GM18861 (cell line): ENCODE measurements around the gene FBN3.
"Not testable (repeated sequence)": the region's sequence is repeated elsewhere in the genome, so short reads cannot be mapped to it uniquely, and the experiment has no call there.

Experiments used
- ATAC-seq: cut with Tn5 transposase; IDR thresholded peaks from one replicate; pipeline ENCODE4 v1.9.1; 2021; ENCODE audit not compliant: unreplicated experiment

FBN3 gene

GRCh38 chr19:8120636-8121480 lies 28.5 kb downstream of the FBN3 start:
- ATAC-seq = no peak

DNA sequence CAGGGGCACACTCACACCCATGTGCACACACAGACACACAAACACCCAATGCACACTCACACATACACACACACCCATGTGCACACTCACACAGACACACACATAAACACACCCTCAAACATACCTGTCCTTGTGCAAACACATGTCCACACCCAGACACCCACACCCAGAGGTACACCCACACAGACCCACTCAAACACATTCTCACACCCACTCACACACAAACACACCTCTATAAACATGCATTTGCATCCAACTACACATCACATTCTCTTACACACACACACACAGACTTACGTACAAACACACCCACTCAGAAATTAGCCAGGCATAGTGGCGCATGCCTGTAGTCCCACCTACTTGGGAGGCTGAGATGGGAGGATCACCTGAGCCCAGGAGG lies 31.4 kb downstream of the FBN3 start:
- no peak for ATAC-seq

DNA sequence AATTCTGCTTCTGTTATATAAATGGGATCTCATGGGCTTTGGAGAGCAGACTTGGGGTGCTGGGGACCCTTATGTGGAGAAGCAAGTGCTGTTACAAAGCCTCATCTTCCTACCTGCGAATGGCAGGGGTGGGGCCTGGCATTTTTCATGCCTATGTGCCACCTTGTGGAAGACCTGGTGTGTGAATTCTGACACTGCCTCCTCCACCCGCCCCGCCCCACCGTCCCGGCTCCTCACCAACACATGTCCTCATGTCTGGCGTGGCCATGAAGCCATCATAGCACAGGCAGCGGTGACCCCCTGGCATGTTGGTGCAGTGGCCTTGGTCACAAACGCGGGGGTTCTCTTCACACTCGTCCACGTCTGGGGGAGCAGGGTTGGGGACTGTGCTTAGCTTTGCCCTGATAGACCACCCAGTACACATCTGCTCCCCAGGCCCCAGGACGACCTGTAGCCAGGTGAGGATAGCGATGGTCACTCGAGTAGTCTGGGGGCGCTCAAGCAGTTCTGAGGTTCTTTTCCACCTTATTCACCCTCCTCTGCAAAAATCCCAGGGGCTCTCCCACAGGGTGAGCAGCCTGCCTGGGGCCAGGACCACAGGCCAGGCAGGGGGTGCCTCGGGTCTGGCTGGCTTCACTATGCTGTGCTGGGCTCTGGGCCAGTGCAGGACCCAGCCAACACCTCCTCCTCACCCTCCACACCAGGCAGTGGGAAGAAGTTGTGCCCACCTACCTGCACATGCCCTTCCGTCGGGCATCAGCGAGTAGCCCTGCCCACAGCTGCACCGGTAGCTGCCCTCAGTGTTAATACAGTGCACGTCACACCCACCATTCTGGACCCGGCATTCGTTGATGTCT lies 32.7 kb downstream of the FBN3 start:
- ATAC-seq = no peak

DNA sequence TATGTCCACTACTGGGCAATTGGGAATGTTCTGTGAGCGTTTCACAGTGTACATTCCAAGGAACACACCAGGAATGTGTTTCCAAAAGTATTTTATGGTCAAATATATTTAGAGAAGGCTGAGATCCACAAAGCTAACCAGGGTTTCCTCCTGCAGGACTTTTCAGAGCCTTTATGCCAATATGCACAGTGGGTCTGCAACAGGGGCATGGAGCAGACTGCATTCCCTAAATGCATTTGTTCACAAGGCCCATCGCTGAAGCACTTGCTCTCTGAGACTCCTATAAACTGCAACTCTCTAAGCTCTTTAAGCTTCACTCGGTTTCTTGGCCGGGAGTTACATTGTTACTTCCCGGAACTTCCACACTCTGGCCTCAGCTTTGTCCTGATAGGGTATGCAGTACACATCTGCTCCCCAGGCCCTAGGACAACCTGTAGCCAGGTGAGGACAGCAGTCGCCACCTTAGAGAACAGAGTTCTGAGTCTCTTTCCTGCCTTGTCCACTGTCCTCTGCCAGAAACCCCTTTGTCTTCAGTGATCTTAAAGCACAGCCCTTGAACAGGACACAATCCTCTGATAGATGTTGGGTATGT lies 33.5 kb downstream of the FBN3 start:
- no peak for ATAC-seq

GRCh38 chr19:8113017-8113416 lies 36.4 kb downstream of the FBN3 start:
- no peak for ATAC-seq

GRCh38 chr19:8111376-8111775 lies 38.0 kb downstream of the FBN3 start:
- no peak for ATAC-seq

DNA sequence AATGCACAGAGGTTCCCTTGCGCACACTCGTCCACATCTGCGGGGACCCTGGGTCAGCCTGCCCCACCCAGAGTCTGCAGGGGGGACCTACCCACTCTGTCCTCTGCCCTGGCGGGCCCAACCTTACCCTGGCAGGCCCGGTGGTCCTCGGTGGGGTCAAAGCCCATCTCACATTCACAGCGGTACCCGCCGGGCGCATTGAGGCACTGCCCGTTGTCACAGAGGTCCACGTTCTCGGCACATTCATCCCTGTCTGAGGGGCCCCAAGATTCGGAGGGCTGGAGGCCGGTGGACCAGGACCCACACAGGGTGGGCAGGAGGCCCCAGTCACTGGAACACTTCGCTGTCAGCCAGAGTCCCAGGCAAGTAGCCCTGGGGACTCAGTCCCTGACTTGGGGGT lies 38.5 kb downstream of the FBN3 start:
- ATAC-seq = no peak

GRCh38 chr19:8109890-8110662 lies 39.3 kb downstream of the FBN3 start:
- no peak for ATAC-seq

DNA sequence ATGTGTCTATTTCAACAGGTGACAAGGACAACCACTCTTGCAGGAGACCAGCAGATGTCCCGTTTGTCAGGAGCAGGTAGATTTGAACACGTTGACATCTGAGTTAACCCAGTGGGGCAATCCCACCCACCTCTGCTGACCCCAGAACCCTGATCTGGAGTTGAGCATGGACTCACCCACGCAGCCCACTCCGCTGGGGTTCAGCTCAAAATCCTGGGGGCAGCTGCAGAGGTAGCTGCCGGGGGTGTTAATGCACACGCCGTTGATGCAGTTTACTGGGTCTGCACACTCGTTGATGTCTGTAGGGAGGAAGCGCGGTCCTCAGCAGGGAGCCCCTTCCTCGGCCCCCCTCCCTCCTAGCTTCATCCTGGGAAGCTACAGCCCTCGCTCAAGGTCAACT lies 39.9 kb downstream of the FBN3 start:
- no peak for ATAC-seq

DNA sequence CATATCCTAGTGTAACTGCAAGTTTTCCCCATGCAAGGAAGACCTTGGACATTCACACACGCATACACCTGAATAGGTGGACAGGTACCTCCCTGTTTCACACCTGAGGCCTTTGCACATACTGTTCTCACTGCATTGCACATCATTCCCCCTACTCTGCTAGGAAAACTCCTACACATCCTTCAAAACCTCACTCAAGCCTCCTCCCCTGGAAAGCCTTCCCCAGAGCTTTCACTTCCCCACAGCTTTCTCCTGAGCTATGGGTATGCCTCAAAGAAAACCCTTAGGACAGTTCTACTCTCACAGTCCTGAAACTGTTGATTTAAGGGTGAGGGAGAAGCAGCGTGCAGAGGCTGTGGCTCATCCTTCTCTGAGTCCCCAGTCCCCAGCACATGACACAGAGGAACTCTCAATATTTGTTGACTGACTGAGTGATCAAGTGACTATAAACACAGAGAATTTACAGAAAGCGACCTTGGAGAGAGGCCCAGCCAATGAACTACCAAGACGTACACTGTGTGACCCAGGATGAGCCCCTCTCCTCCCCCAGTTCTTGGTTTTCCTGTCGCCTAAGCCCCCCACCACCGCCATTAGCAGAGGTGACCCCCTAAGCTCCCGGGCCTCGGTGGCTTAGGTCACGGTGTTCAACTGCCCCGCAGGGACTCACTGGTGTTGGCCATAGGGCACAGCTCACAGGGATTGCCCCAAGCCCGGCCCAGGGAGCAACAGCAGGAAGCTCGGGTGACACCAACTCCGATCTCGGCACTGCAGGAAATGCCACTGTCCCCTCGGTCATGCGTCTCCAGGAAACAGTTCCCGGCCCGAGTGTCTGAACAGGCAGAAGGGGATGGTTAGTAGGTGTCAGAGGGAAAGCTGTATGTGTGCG lies 40.6 kb downstream of the FBN3 start:
- ATAC-seq = no peak

DNA sequence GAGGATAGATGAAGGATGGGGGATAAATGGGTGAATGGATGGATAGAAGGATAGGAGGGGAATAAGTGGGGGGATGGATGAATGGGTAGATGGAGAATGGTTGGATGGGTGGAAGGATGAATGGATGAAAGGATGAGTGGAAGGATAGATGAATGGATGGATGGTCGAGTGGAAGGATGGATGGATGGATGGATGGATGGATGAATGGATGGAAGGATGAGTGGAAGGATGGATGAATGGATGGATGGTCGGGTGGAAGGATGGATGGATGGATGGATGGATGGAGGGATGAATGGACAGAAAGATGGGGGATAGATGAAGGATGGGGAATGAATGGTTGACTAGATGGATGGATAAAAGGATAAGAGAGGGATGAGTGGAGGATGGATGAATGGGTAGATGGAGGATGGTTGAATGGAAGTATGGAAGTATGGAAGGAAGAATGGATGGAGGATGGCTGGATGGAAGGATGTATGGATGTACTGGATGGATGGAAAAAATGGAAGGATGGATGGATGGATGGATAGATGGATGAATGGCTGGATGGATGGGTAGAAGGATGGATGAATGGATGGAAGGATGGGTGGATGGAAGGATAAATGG lies 42.0 kb downstream of the FBN3 start:
- ATAC-seq = no peak

- no peak for ATAC-seq
Observed at GRCh38 chr19:8105471-8105870, 43.9 kb downstream of the FBN3 start.

DNA sequence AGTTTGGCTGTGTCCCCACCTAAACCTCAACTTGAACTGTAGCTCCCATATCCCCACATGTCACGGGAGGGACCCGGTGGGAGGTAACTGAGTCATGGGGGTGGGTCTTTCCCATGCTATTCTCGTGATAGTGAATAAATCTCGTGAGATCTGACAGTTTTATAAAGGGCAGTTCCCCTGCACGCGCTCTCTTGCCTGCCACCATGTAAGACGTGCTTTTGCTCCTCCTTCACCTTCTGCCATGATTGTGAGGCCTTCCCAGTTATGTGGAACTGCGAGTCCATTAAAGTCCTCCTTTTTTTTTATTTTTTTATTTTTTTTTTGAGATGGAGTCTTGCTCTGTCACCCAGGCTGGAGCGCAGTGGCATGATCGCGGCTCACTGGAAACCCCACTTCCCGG lies 47.5 kb downstream of the FBN3 start:
- not testable (repeated sequence) for ATAC-seq

- ATAC-seq = no peak
Observed at GRCh38 chr19:8101311-8101710, 48.1 kb downstream of the FBN3 start.

GRCh38 chr19:8097681-8098567 lies 51.5 kb downstream of the FBN3 start:
- no peak for ATAC-seq

- no peak for ATAC-seq
Observed at GRCh38 chr19:8097198-8097597, 52.2 kb downstream of the FBN3 start.

GRCh38 chr19:8096071-8096470 lies 53.3 kb downstream of the FBN3 start:
- no peak for ATAC-seq

DNA sequence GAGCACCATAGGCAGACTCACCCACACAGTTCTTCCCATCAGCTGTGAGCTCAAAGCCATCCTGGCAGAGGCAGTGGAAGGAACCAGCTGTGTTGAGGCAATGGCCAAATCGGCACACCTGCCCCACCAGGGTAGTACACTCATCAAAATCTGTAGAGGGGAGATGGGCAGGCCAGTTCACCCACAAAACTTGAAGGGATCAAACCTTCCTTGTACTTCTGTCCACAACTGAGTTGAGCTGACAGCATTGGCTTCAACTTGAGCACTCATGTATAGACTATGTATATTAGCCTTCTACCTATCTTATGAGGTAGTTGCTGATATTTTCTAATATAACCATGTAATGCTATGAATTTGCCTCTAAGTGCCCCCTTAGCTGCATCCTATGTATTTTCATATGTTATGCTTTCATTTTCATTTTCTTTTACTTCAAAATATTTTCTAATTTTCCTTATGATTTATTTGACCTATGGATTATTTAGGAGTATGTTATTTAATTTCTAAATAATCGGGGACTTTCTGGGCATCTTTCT lies 54.0 kb downstream of the FBN3 start:
- ATAC-seq = no peak
